K562 (cell line): ENCODE data around the gene WDR45. TPM values are rescaled to one million over a fixed set of nuclear protein-coding genes. Genes with fewer than 3 reads are reported as not detected.
A peak's percentile ranks its signal among the peaks of the same experiment; 100 is the strongest.

Experiments
- ATAC-seq: fragments of 200-7000 bp; cut with Tn5 transposase; 3 replicates; pipeline ENCODE4 v1.9.1; 2020; ENCODE audit warnings: moderate library complexity
- BruUV-seq: library from RNA; stranded (reverse); fragments of 400-500 nt; replicated peaks from 2 replicates; lab custom pipeline; 2021; lab: Mats Ljungman, UMichigan
- CTCF ChIA-PET: fragments of 300-600 bp; formaldehyde crosslinking; extraction: SDS; loops from one replicate; lab custom pipeline; 2021; ENCODE audit warnings: low intra/inter-chr PET ratio; lab: Yijun Ruan, JAX
- POLR2A ChIA-PET: fragments of 300-600, 350-650 bp; sonication (Branson Sonifier 250); formaldehyde crosslinking; extraction: SDS; loops from one replicate; lab custom pipeline; 2021; ENCODE audit warnings: antibody characterized with exemption, inconsistent platforms; lab: Yijun Ruan, JAX
- DNase-seq, 4 experiments: peaks; one replicate each; pipeline versions ENCODE4 v3.0.0 to v3.0.0-alpha.2; 2011 to 2018; ENCODE audit warnings: low spot score in 3 of 4, mixed read lengths in 3 of 4; ENCODE audit errors: extremely low read depth in 1 of 4
- FAIRE-seq: peaks from 2 replicates; lab custom pipeline; 2011; peaks lifted over from hg19 to GRCh38; lab: Jason Lieb, UNC
- H2AFZ ChIP-seq: 2 replicates; pipeline ENCODE4 v1.6.0; 2011; ENCODE audit warnings: low read depth, low read length, control low read depth, inconsistent platforms
- H3K27ac ChIP-seq: fragments of 200-600 bp; 3 replicates; pipeline ENCODE4 v1.8.0; 2011; ENCODE audit warnings: low read depth, mild to moderate bottlenecking, control low read depth, inconsistent platforms, low read length, moderate library complexity, mixed read lengths; ENCODE audit errors: extremely low read depth
- H3K27me3 ChIP-seq, 2 experiments: fragments of 300-600 bp in 1 of 2; 2 replicates in 1 of 2; 3 replicates in 1 of 2; pipeline versions ENCODE4 v1.6.0 to v1.8.0; 2011; ENCODE audit warnings: inconsistent platforms in 2 of 2, low read length in 2 of 2, mild to moderate bottlenecking in 1 of 2, mixed read lengths in 1 of 2, moderate library complexity in 1 of 2; ENCODE audit not compliant: control insufficient read depth in 2 of 2, insufficient read depth in 2 of 2
- H3K36me3 ChIP-seq: fragments of 300-600 bp; 3 replicates; pipeline ENCODE4 v1.8.0; 2011; ENCODE audit warnings: mild to moderate bottlenecking, low read length, inconsistent platforms; ENCODE audit not compliant: control insufficient read depth, insufficient read depth
- H3K4me1 ChIP-seq, 2 experiments: fragments of 200-600 bp in 1 of 2; replicated peaks in 1 of 2; 2 replicates in 1 of 2; 3 replicates in 1 of 2; pipeline versions ENCODE4 v1.5.1 to v1.8.0; 2011; ENCODE audit warnings: inconsistent platforms in 2 of 2, low read length in 2 of 2, mild to moderate bottlenecking in 1 of 2, mixed read lengths in 1 of 2, moderate library complexity in 1 of 2; ENCODE audit not compliant: control insufficient read depth in 2 of 2, insufficient read depth in 2 of 2
- H3K4me2 ChIP-seq: 2 replicates; pipeline ENCODE4 v1.6.1; 2011; ENCODE audit warnings: low read length, control low read depth, inconsistent platforms, mixed read lengths; ENCODE audit not compliant: insufficient read depth
- H3K4me3 ChIP-seq: fragments of 200-600 bp; sonication (generic), shearing (Covaris generic); 2 replicates; pipeline ENCODE4 v1.5.1; 2016; ENCODE audit warnings: control low read depth, inconsistent platforms
- H3K79me2 ChIP-seq: fragments of 200-600 bp; 3 replicates; pipeline ENCODE4 v1.8.0; 2011; ENCODE audit warnings: low read length, inconsistent platforms; ENCODE audit not compliant: control insufficient read depth, insufficient read depth
- H3K9ac ChIP-seq, 2 experiments: 2 replicates each; pipeline versions ENCODE4 v1.6.0 to v1.6.1; 2011; ENCODE audit warnings: low read depth in 2 of 2, low read length in 2 of 2, control low read depth in 1 of 2, inconsistent platforms in 1 of 2, mild to moderate bottlenecking in 1 of 2, mixed read lengths in 1 of 2; ENCODE audit not compliant: insufficient read depth in 1 of 2
- H3K9me1 ChIP-seq: one replicate; pipeline ENCODE4 v1.6.0; 2011; ENCODE audit warnings: inconsistent platforms, mild to moderate bottlenecking, low read length, moderate library complexity; ENCODE audit not compliant: control insufficient read depth, insufficient read depth
- H3K9me3 ChIP-seq: replicated peaks from 2 replicates; pipeline ENCODE4 v1.5.1; 2011; ENCODE audit warnings: low read depth, low read length, inconsistent platforms; ENCODE audit not compliant: control insufficient read depth, insufficient read depth
- H4K20me1 ChIP-seq: replicated peaks from 2 replicates; pipeline ENCODE4 v1.6.1; 2011; ENCODE audit warnings: low read length, inconsistent platforms, mixed read lengths; ENCODE audit not compliant: control insufficient read depth, insufficient read depth
- ATF3 ChIP-seq, 2 experiments: fragments of 450-650 bp in 1 of 2; sonication (generic) in 1 of 2; formaldehyde crosslinking in 1 of 2; IDR thresholded peaks in 1 of 2; conservative IDR thresholded peaks in 1 of 2; 2 replicates each; pipeline versions ENCODE4 v1.6.1 to v1.8.1; 2016 to 2023; ENCODE audit warnings: mild to moderate bottlenecking in 2 of 2, moderate library complexity in 2 of 2, inconsistent platforms in 1 of 2, missing genetic modification reagents in 1 of 2
- BRF2 ChIP-seq: IDR thresholded peaks from 3 replicates; pipeline ENCODE4 v1.6.1; 2011; ENCODE audit warnings: borderline replicate concordance, mild to moderate bottlenecking; ENCODE audit not compliant: insufficient read length, insufficient read depth
- CEBPB ChIP-seq: fragments of 450-650 bp; IDR thresholded peaks from 2 replicates; pipeline ENCODE4 v1.6.1; 2016; ENCODE audit warnings: missing genetic modification characterization, missing compliant biosample characterization
- ETV1 ChIP-seq: fragments of 450-650 bp; conservative IDR thresholded peaks from 2 replicates; pipeline ENCODE4 v1.6.1; 2016; ENCODE audit warnings: missing genetic modification characterization, control low read depth, low read depth, missing compliant biosample characterization
- GTF2F1 ChIP-seq: IDR thresholded peaks from 2 replicates; pipeline ENCODE4 v1.6.1; 2011; ENCODE audit warnings: low read depth, low read length, improper control_type of control experiment
- KDM5B ChIP-seq: fragments of 200-600 bp; sonication (generic); IDR thresholded peaks from 2 replicates; pipeline ENCODE4 v1.6.1; 2012; ENCODE audit warnings: low read depth, mild to moderate bottlenecking, moderate library complexity, low read length, control low read depth, inconsistent platforms; ENCODE audit not compliant: insufficient replicate concordance
- MAZ ChIP-seq, 2 experiments: fragments of 450-650 bp in 1 of 2; sonication (generic) in 1 of 2; formaldehyde crosslinking; IDR thresholded peaks in 1 of 2; conservative IDR thresholded peaks in 1 of 2; 2 replicates each; pipeline versions ENCODE4 v1.4.0 to v1.5.0; 2020; ENCODE audit warnings: mild to moderate bottlenecking in 1 of 2, missing genetic modification reagents in 1 of 2
- NRF1 ChIP-seq, 2 experiments: fragments of 450-650 bp; IDR thresholded peaks in 1 of 2; conservative IDR thresholded peaks in 1 of 2; 2 replicates each; pipeline ENCODE4 v1.6.1; 2014; ENCODE audit warnings: mild to moderate bottlenecking in 2 of 2
- RBM39 ChIP-seq: fragments of 200-400 bp; formaldehyde crosslinking; optimal IDR thresholded peaks from 2 replicates; pipeline ENCODE3; 2018; ENCODE audit warnings: low read depth, low read length
- STAT5B ChIP-seq: fragments of 250-450 bp; sonication (Bioruptor Pico); IDR thresholded peaks from 2 replicates; pipeline ENCODE4 v1.8.0; 2021; ENCODE audit warnings: mild to moderate bottlenecking, inconsistent platforms
- SUPT5H ChIP-seq: fragments of 450-650 bp; IDR thresholded peaks from 2 replicates; pipeline ENCODE4 v1.6.1; 2016
- TRIM25 ChIP-seq: fragments of 450-650 bp; IDR thresholded peaks from 2 replicates; pipeline ENCODE4 v1.7.0; 2016; ENCODE audit warnings: borderline replicate concordance
- USF2 ChIP-seq: sonication (generic); formaldehyde crosslinking; IDR thresholded peaks from 2 replicates; pipeline ENCODE4 v1.5.0; 2020; ENCODE audit warnings: missing genetic modification reagents
- YBX1 ChIP-seq: fragments of 450-650 bp; IDR thresholded peaks from 2 replicates; pipeline ENCODE4 v1.7.1; 2016; ENCODE audit warnings: mild to moderate bottlenecking
- ZNF133 ChIP-seq: fragments of 250-450 bp; sonication (Bioruptor Pico); IDR thresholded peaks from 2 replicates; pipeline ENCODE4 v1.4.0; 2020; ENCODE audit warnings: mild to moderate bottlenecking
- ZNF24 ChIP-seq: fragments of 450-650 bp; IDR thresholded peaks from 2 replicates; pipeline ENCODE4 v1.6.1; 2016
- ZNF785 ChIP-seq: fragments of 250-450 bp; sonication (Bioruptor Pico); IDR thresholded peaks from 2 replicates; pipeline ENCODE4 v1.4.0; 2020; ENCODE audit warnings: mild to moderate bottlenecking
- ZSCAN29 ChIP-seq: fragments of 450-650 bp; IDR thresholded peaks from 2 replicates; pipeline ENCODE4 v1.6.1; 2017
- WGBS: fragments of 100-300 bp; shearing (Covaris generic); methylation state at CpG from one replicate; pipeline ENCODE4 v1.1.6; 2016; ENCODE audit warnings: low coverage, mixed read lengths; ENCODE audit not compliant: insufficient coverage; ENCODE audit errors: missing lambda C conversion rate; 5-methylcytosine and 5-hydroxymethylcytosine counted together
- in situ Hi-C: fragments of 300-500 bp; cut with MboI; formaldehyde crosslinking; loops from 4 replicates; pipeline ENCODE4 v1.15.0; 2018; ENCODE audit warnings: inconsistent platforms, mixed read lengths
- intact Hi-C: fragments of 100-400 bp; cut with micrococcal nuclease; formaldehyde crosslinking; loops from 2 replicates; pipeline ENCODE4 v1.14.2; 2022
- polyA plus RNA-seq, 8 experiments: library from polyadenylated mRNA; depleted of rRNA in 4 of 8; stranded (reverse) in 5 of 8; unstranded in 3 of 8; fragments of >200 nt; fragmentation: Nextera tagmentation in 2 of 8; fragmentation: Illumina TruSeq in 1 of 8; extraction: Ambion mirVana in 2 of 8; extraction: Trizol in 1 of 8; gene quantifications; 2 replicates each; pipeline versions ENCODE4 v1.2.1 to v1.2.3, GENCODE V29; 2011 to 2014; ENCODE audit warnings: inconsistent platforms in 1 of 8, missing spikeins in 1 of 8
- total RNA-seq, 7 experiments: library from RNA; depleted of rRNA in 6 of 7; stranded (reverse); fragments of >200 nt in 6 of 7; fragmentation: Illumina TruSeq in 2 of 7; extraction: Trizol in 2 of 7; gene quantifications; 2 replicates each; pipeline versions ENCODE4 v1.2.1 to v1.2.3, GENCODE V29; 2011 to 2021; ENCODE audit warnings: low replicate concordance in 1 of 7

WDR45 gene
- total and polyA plus RNA-seq, 9 of the 15 experiments (the other 6 are each of a cell fraction or from before 2014, with no cell fraction given), result 19.4 to 136 (median 59.7) TPM

- Histone ChIP-seq H3K79me2 (no peaks in the 10 kb centered on the region; the same call in 2 of the 3 replicates), H3K4me3 (no peak within 1 kb of the TSS), H3K27ac (no peak within 1 kb of the TSS), H3K4me1 (peaks cover 0 to 10% of the 10 kb centered on the region in 2 experiments; a peak in 3 of 5 replicates), H3K9me1 (no peaks in the 10 kb centered on the region), H3K9me3 (no peaks in the 10 kb centered on the region; the same call in 1 of the 2 replicates), H3K27me3 (no peaks in the 10 kb centered on the region), H3K9ac (peak within 1 kb of the TSS in 1 of 2 experiments; percentile 41; a peak in 2 of 4 replicates), H4K20me1 (no peaks in the 10 kb centered on the region), H2AFZ (no peak within 1 kb of the TSS), H3K36me3 (no peaks in the 10 kb centered on the region), H3K4me2 (no peak within 1 kb of the TSS)
- no TSS peak for BruUV-seq
- FAIRE-seq (no peak), ATAC-seq (no peak), DNase-seq (no peak)
- ChIA-PET CTCF (no interaction called here), POLR2A (interaction anchor here (1.0 kb wide), 1 partner anchor 9 kb away, joined by 3 read pairs; no protein-coding TSS in a partner anchor)
- WGBS, result 59% methylated on average over 4 of the region's 5 CpGs
- in situ Hi-C loops, result no loop called here
- intact Hi-C loops, result no loop called here
- no peak for TF ChIP-seq ATF3 (IDR thresholded peaks at IDR 0.05)
- TF ChIP-seq ATF3 (CRISPR knock-in tag; conservative IDR thresholded peaks at IDR 0.05), result no peak
- TF ChIP-seq GTF2F1, result no peak
- TF ChIP-seq CEBPB (tag), result no peak
- TF ChIP-seq ETV1 (tag), result no peak
- TF ChIP-seq TRIM25, result no peak
- no peak for TF ChIP-seq ZNF24
- TF ChIP-seq YBX1, result no peak
- TF ChIP-seq NRF1 (conservative IDR thresholded peaks at IDR 0.05 in 1 of 2, IDR thresholded peaks at IDR 0.05 in 1 of 2), result no peak
- no peak for TF ChIP-seq RBM39
- no peak for TF ChIP-seq USF2 (CRISPR knock-in tag)
- TF ChIP-seq KDM5B, result no peak
- TF ChIP-seq SUPT5H, result no peak
- TF ChIP-seq STAT5B (CRISPR knock-in tag), result no peak
- no peak for TF ChIP-seq ZNF785 (CRISPR knock-in tag)
- no peak for TF ChIP-seq MAZ (CRISPR knock-in tag; conservative IDR thresholded peaks at IDR 0.05 in 1 of 2, IDR thresholded peaks at IDR 0.05 in 1 of 2)
- TF ChIP-seq BRF2, result no peak
- no peak for TF ChIP-seq ZSCAN29
- no peak for TF ChIP-seq ZNF133 (CRISPR knock-in tag)
Observed at GRCh38 chrX:49058794-49059193, 20.9 kb downstream of the WDR45 start, which contains the start of gene CCDC120. Gene CCDC120, plus strand, starts transcription at chrX:49058999. Its CDS starts 3,043 bp downstream, at chrX:49062042.
